WERI-Rb-1 (cell line): Measurements from ENCODE around the gene VWF.
A peak's percentile ranks its signal among the peaks of the same experiment; 100 is the strongest.

ENCODE experiments used
- DNase-seq: peaks from one replicate; pipeline ENCODE4 v3.0.0-alpha.2; 2020
- H3K27ac ChIP-seq: fragments of 250-450 bp; sonication (Bioruptor Pico); 2 replicates; pipeline ENCODE4 v1.5.1; 2020; ENCODE audit warnings: mild to moderate bottlenecking, moderate library complexity
- H3K27me3 ChIP-seq: fragments of 250-450 bp; sonication (Bioruptor Pico); 2 replicates; pipeline ENCODE4 v1.5.1; 2021; ENCODE audit warnings: mild to moderate bottlenecking, low read depth, moderate library complexity; ENCODE audit not compliant: insufficient read depth, severe bottlenecking
- H3K36me3 ChIP-seq: fragments of 250-450 bp; sonication (Bioruptor Pico); 2 replicates; pipeline ENCODE4 v1.5.1; 2020; ENCODE audit warnings: mild to moderate bottlenecking, moderate library complexity
- H3K4me3 ChIP-seq: 2 replicates; pipeline ENCODE4 v1.5.1; 2011; ENCODE audit warnings: low read depth, mild to moderate bottlenecking, control low read depth, low read length
- H3K9me3 ChIP-seq: fragments of 250-450 bp; sonication (Bioruptor Pico); 2 replicates; pipeline ENCODE4 v1.5.1; 2021; ENCODE audit warnings: mild to moderate bottlenecking, moderate library complexity; ENCODE audit not compliant: severe bottlenecking
- TF ChIP-seq, protein P1 (sequence below): IDR thresholded peaks from 2 replicates; pipeline ENCODE4 v1.5.1; 2011; ENCODE audit warnings: low read depth, mild to moderate bottlenecking, control low read depth, inconsistent platforms, low read length

Gene VWF

DNA sequence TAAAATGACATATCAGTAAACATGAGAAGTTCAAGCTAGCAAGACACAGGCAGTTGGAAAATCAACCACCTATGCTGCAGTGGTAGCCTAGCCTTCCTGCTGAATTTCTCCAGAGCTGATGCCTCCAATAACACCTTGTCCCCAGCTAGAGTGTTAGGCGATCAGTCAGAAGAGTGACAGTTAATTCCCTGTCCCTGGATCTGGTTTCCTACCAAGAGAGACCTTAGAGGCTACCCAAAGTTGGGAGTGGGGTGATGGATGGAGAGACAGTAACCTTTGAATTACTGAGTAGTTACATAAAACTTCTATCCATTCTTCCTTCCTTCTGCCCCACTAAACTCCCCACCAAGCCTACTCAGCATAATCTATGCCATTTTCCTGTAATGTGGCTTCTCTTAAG is 177.5 kb downstream of the VWF start:
- H3K27me3 ChIP-seq = no peaks in the 10 kb centered on the region
- TF ChIP-seq, protein P1, sequence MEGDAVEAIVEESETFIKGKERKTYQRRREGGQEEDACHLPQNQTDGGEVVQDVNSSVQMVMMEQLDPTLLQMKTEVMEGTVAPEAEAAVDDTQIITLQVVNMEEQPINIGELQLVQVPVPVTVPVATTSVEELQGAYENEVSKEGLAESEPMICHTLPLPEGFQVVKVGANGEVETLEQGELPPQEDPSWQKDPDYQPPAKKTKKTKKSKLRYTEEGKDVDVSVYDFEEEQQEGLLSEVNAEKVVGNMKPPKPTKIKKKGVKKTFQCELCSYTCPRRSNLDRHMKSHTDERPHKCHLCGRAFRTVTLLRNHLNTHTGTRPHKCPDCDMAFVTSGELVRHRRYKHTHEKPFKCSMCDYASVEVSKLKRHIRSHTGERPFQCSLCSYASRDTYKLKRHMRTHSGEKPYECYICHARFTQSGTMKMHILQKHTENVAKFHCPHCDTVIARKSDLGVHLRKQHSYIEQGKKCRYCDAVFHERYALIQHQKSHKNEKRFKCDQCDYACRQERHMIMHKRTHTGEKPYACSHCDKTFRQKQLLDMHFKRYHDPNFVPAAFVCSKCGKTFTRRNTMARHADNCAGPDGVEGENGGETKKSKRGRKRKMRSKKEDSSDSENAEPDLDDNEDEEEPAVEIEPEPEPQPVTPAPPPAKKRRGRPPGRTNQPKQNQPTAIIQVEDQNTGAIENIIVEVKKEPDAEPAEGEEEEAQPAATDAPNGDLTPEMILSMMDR = no peak

DNA sequence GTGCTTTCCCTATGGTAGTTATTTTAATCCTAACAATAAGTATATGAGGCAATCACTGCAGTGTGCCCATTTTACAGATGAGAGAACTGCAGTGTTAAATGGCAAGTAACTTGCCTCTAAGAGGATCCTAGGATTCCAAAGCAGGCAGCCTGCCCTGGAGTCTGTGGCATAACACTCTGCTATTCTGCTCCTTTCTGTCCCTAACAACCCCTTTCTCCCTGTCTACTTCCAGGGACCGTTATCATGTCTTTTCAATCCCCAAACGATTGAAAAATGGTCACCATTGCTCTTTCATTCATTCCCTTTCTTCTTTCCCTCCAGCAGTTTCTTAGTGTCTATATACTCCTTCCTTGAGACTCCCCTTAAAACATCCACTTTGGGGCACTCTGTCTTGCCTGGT is 178.1 kb downstream of the VWF start:
- Histone ChIP-seq H3K36me3 (no peaks in the 10 kb centered on the region; the same call in 1 of the 2 replicates), H3K4me3 (no peak overlapping the region), H3K27ac (no peak overlapping the region), H3K27me3 (no peaks in the 10 kb centered on the region), H3K9me3 (peaks cover 2% of the 10 kb centered on the region)
- no peak for DNase-seq
- TF ChIP-seq, protein P1 = no peak

More for the DNA sequence above, 177.5 kb downstream of the VWF start:
- no peaks in the 10 kb centered on the region; the same call in 1 of the 2 replicates for H3K36me3 ChIP-seq
- DNase-seq = no peak
- no peak overlapping the region for H3K4me3 ChIP-seq
- H3K9me3 ChIP-seq = peaks cover 2% of the 10 kb centered on the region
- no peak overlapping the region for H3K27ac ChIP-seq

DNA sequence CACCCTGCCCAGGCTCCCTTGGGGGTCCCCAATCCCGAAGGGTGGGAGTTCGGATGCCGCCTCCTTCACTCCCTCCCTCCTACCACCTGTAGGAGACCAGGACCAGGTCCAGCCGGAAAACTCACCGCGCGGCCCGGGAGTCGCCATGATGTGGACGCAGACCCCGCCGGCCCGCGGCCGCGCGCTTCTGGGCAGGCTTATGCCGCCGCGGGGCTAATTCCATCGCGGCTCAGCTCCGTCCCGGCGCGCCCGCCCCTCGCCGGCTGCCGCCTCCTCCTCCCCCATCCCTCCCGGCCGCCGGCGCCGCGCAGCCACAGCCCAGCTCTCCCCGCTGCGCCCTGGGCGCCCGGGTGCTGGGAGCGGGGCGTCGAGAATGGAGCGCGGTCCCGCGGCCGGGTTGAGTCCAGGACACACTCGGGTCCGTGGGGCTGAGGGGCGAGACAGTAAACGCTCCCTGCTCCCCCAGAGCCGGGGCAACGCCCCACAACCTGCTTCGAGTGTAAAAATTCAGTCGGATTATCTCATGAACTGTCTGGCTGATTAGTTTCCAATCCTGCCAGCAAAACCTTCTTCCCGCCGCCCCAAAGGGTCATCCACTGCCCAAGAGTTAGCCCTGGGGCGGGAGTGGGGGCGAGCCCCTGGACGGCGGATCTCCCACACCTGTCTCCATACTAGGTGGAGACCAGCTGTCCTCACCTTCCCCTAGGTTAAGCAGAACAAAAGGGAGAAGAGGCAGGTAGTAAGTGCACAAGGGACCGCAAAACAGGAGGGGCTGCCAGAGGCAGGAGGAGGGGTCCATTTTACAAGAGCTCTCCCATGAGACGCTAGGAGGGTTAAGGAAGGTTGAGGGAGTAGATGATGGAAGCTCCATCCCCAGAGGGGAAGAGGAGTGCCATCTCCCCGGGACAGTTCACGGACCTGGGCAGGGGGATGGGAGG is 179.1 kb downstream of the VWF start, which contains the start of gene ANO2:
ANO2 (minus strand) TSS at position 189 of the 938 bp plus-strand sequence; CDS start at position 147, 42 bp downstream.
- TF ChIP-seq, protein P1 = no peak
- H3K9me3 ChIP-seq = peaks cover 6% of the 10 kb centered on the region
- peak within 1 kb of the TSS; percentile 98 for H3K27ac ChIP-seq
- peaks cover 1% of the 10 kb centered on the region for H3K36me3 ChIP-seq
- DNase-seq = peak; percentile 78
- peak within 1 kb of the TSS; percentile 78 for H3K4me3 ChIP-seq
- no peaks in the 10 kb centered on the region for H3K27me3 ChIP-seq

DNA sequence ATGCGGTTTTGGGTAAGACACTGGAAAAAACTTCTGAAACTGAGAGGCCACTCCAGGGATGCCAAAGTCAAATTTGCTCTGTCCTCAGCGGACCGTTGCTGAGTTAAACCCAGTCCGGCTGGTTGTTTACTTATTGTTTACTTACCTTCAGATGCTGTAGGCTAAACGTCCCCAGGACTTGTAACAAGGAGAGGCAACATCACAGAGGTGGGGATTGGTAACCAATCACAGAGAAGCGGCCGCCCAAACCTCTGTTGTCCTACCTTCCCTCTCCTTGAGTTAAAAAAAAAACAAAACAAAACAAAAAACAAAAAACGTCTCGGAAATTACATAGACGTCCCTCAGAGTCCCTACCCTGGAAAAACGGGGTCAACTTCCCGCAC is 179.8 kb downstream of the VWF start:
- H3K27ac ChIP-seq = peak overlapping the region; percentile 98
- peak overlapping the region; percentile 78 for H3K4me3 ChIP-seq
- TF ChIP-seq, protein P1 = no peak
- H3K36me3 ChIP-seq = peaks cover 8% of the 10 kb centered on the region
- no peaks in the 10 kb centered on the region for H3K27me3 ChIP-seq
- peaks cover 6% of the 10 kb centered on the region for H3K9me3 ChIP-seq
- DNase-seq = no peak

DNA sequence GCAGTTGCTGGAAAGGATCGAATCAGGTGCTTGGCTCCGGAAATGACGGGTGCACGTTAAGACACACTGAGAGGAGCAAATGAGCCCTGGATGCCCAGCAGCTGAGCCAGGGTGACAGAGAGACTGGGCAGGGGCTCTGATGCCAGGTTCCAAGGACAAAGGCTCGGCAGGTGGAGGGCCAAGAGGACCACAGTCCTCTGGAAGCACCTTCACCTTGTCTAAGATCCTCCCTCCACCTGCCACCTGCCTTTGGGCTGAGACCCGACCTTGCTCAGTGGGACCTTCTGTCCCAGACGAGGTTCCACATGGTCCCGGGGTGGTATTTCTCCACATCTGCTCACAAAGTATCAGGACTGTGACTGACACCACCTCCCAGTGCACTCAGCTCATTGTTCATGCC is 180.4 kb downstream of the VWF start:
- TF ChIP-seq, protein P1 = no peak
- Histone ChIP-seq H3K27me3 (no peaks in the 10 kb centered on the region), H3K4me3 (peak overlapping the region; percentile 78), H3K36me3 (peaks cover 13% of the 10 kb centered on the region), H3K9me3 (peaks cover 6% of the 10 kb centered on the region), H3K27ac (peak overlapping the region; percentile 98)
- no peak for DNase-seq
